Measurements from ENCODE around the gene CPLX3.

DNA sequence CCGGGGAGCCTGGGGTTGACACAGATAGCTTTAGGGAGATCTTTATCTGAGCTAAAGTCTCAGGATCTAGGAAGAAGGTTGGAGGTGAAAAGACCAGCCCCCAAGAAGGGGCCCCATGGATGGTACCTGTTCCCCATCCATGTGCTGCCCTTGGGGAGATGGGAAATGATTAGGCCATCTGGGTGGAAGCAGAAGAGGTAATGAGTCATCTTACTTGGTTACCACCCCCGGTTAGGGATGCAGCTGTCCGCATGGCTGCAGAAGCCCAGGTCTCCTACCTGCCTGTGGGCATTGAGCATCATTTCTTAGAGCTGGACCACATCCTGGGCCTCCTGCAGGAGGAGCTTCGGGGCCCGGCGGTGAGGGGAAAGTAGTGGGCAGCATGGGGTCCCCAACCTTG is 3.1 kb upstream of the CPLX3 start:
- TF ChIP-seq, protein P1, sequence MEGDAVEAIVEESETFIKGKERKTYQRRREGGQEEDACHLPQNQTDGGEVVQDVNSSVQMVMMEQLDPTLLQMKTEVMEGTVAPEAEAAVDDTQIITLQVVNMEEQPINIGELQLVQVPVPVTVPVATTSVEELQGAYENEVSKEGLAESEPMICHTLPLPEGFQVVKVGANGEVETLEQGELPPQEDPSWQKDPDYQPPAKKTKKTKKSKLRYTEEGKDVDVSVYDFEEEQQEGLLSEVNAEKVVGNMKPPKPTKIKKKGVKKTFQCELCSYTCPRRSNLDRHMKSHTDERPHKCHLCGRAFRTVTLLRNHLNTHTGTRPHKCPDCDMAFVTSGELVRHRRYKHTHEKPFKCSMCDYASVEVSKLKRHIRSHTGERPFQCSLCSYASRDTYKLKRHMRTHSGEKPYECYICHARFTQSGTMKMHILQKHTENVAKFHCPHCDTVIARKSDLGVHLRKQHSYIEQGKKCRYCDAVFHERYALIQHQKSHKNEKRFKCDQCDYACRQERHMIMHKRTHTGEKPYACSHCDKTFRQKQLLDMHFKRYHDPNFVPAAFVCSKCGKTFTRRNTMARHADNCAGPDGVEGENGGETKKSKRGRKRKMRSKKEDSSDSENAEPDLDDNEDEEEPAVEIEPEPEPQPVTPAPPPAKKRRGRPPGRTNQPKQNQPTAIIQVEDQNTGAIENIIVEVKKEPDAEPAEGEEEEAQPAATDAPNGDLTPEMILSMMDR (IDR thresholded peaks at IDR 0.05): no peak
- TF ChIP-seq POLR2A (IDR thresholded peaks at IDR 0.05): no peak
